Measurements from ENCODE around the gene TMEM120A.
A peak's percentile ranks its signal among the peaks of the same experiment; 100 is the strongest.

TMEM120A gene

DNA sequence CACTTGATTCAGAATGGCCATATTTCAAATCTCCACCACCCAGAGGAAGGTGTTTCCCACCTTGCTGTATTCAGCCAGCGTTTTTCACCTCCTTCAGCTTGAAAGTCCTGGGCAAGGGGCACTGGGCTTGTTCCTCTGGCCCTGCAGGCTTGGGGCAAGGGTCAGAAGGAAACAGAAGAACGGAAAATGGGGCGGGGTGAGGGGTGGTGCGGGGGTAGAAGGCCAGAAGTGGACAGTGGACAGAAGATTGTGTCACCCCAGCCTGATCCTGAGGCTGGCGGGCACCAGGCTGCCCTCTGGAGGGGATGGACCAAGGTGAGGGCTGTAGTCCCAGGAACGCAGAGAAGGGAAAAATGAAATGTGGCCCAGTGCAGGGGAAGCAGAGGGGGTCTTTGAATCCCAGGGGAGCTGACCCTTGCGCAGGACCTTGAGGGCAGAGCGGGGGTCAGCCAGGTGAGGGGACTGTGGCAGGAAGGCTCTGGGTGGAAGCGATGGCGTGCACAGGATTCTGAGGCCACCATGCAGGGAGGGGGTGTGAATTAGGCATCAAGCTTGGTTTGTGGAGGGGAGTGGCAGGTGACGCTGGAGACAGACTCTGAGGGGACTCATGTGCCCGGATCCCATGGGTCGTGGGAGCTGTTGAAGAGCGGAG, 23.0 kb downstream of the TMEM120A start:
- Histone ChIP-seq H4K20me1 (peaks cover 32% of the 10 kb centered on the region; the same call in 1 of the 2 replicates), H3K27ac (no peak overlapping the region), H3K27me3 (no peaks in the 10 kb centered on the region), H3K4me2 (peak overlapping the region; percentile 65), H3K36me3 (peaks cover 40% of the 10 kb centered on the region), H3K4me1 (peaks cover 24% of the 10 kb centered on the region), H3K9ac (no peak overlapping the region), H3K9me3 (no peaks in the 10 kb centered on the region), H3K4me3 (no peak overlapping the region)
- TF ChIP-seq Cebpa-rat (IDR thresholded peaks at IDR 0.05): no peak

DNA sequence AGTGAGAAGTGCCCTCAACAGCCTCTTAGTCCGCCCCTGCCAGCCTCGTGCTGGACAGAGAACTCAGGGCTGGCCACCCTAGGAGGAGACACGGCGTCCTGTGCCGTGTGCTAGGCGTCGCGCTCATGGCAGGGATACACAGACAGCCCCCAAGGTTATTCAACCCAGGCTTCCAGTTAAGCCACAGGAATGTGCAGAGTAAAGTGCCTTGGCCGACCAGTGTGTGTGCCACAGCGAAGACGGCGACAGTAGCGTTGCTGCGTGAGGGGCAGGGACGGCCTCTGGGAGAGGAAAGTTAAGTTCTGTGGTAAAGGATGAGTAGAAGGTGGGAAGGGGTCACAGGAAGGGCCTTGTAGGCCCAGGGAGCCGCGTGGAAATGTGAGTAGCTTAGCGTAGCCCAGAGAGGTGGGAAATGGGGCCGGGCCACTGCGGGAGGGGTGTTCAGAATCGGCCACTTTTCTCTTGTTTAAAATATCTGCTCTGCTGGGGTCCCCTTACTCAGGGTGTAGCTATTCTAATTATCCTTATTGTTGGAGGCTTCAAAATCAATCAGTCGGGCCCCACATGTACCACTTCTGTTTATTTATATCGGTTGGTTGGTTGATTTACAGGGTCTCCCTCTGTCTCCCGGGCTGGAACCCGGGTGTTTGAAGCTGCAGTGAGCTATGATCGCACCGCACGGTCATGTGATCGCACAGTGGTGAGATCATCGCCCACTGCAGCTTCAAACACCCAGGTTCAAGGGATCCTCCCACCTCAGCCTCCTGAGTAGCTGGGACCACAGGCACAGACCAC, 24.5 kb downstream of the TMEM120A start:
- H3K27ac ChIP-seq: no peak overlapping the region
- no peaks in the 10 kb centered on the region for H3K9me3 ChIP-seq

DNA sequence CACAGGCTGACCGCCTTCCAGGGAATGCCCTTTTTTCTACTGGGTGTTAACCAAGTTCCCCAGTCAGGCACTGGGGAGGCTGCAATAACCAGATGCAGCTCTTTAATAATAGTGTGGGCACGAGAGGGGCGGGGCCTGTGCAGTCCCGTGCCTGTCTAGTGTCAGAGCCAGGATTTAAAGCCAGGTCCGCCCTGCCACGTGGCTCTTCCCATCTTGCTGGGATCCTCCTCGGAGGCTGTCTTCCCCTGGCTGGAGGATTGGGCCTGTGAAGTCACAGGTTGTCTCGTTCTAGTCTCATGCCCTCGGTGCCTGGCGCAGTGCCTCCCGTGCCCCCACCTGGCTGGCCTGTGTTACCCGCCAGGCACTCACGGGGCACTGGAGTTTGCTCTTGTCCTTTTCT, 25.2 kb downstream of the TMEM120A start:
- no peak for TF ChIP-seq Cebpa-rat (IDR thresholded peaks at IDR 0.05)
- Histone ChIP-seq H3K9me3 (no peaks in the 10 kb centered on the region), H3K9ac (no peak overlapping the region), H3K4me1 (peaks cover 33% of the 10 kb centered on the region), H3K27me3 (no peaks in the 10 kb centered on the region), H3K27ac (no peak overlapping the region), H4K20me1 (peaks cover 38% of the 10 kb centered on the region; the same call in 1 of the 2 replicates), H3K4me3 (no peak overlapping the region), H3K36me3 (peaks cover 55% of the 10 kb centered on the region), H3K4me2 (no peak overlapping the region)

More for the DNA sequence above, 24.5 kb downstream of the TMEM120A start:
- Histone ChIP-seq H3K4me1 (peaks cover 33% of the 10 kb centered on the region), H3K9ac (no peak overlapping the region), H3K36me3 (peaks cover 53% of the 10 kb centered on the region), H4K20me1 (peaks cover 38% of the 10 kb centered on the region; the same call in 1 of the 2 replicates), H3K4me3 (no peak overlapping the region), H3K27me3 (no peaks in the 10 kb centered on the region), H3K4me2 (no peak overlapping the region)
- no peak for TF ChIP-seq Cebpa-rat (IDR thresholded peaks at IDR 0.05)

DNA sequence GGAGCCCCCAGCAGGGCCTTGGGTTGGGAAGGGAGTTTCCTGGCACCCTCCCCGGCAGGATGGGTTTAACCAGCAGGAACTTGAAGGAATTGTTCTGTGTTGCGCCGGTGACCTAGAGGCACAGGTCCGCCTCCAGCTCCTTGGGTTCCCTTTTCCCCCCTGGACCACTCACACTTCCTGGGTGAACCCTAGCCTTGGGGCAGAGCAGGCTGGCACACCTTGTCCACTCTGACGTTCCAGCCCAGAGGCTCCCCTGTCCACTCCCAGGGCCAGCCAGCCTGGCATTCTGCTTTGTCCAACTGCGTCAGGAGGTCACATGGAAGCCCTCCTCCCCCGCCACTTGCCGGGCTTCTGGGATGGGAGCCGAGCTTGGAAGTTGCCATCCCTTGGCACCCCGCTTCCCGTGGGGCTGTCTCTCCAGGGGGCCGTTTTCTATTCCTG, 25.8 kb downstream of the TMEM120A start:
- Histone ChIP-seq H3K4me1 (peaks cover 33% of the 10 kb centered on the region), H3K36me3 (peaks cover 49% of the 10 kb centered on the region), H3K9me3 (no peaks in the 10 kb centered on the region), H3K4me2 (no peak overlapping the region), H3K4me3 (no peak overlapping the region), H3K27me3 (no peaks in the 10 kb centered on the region), H3K27ac (no peak overlapping the region), H3K9ac (no peak overlapping the region), H4K20me1 (peaks cover 38% of the 10 kb centered on the region; the same call in 1 of the 2 replicates)
- no peak for TF ChIP-seq Cebpa-rat (IDR thresholded peaks at IDR 0.05)

DNA sequence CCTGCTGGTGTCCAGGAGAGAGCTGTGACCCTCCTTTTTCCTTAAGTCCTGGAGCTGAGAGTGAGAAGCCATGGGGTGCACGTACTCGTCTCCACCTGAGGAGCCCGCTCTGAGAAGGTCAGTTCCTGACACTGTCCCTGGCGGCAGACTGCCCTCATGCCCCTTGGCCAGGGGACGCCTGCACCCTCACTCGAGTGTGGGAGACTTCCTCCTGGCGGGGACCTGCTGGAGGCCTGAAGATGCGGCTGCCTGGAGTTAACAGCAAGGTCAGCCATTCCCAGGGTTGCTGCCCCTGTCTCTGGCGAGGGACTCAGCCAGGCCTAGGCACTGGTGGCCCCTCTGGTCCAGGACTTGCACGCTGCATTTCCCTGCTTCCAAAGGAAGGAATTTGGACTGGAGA, 26.4 kb downstream of the TMEM120A start:
- Histone ChIP-seq H3K4me2 (no peak overlapping the region), H3K4me3 (no peak overlapping the region), H4K20me1 (peaks cover 38% of the 10 kb centered on the region; the same call in 1 of the 2 replicates), H3K4me1 (peaks cover 35% of the 10 kb centered on the region), H3K9me3 (no peaks in the 10 kb centered on the region), H3K27ac (no peak overlapping the region), H3K36me3 (peaks cover 43% of the 10 kb centered on the region), H3K9ac (no peak overlapping the region), H3K27me3 (no peaks in the 10 kb centered on the region)
- no peak for TF ChIP-seq Cebpa-rat (IDR thresholded peaks at IDR 0.05)

DNA sequence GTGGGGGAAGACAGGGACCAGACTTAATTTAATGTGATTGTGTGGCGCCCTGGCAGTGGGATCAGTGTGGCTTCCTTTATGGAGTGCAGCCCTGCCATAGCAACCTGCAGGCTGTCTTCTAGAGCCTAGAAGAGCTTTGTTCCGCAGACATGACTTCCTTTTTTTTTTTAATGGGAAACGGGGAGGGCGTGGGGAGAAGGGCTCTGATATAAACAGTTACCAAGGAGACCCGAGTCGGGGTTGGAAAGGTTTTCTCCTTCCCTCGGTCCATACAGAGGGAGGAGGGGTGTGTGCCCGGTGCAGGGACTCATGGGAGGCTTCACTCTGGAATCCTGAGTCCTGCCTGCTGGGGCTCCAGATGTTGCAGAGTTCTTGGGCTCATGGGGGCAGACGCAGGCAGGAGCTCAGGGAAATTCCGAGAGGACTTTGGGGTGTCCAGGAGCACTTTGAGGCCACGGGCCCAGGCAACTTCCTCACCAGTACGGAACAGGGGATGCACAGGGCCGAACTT, 26.9 kb downstream of the TMEM120A start:
- no peak overlapping the region for H3K9ac ChIP-seq
- H3K36me3 ChIP-seq: peaks cover 42% of the 10 kb centered on the region
- H3K4me2 ChIP-seq: peak overlapping the region; percentile 2; the same call in 1 of the 2 replicates
- H3K27me3 ChIP-seq: no peaks in the 10 kb centered on the region
- peaks cover 37% of the 10 kb centered on the region for H3K4me1 ChIP-seq
- H3K9me3 ChIP-seq: no peaks in the 10 kb centered on the region
- H3K27ac ChIP-seq: no peak overlapping the region
- peaks cover 42% of the 10 kb centered on the region for H4K20me1 ChIP-seq
- no peak overlapping the region for H3K4me3 ChIP-seq
- no peak for TF ChIP-seq Cebpa-rat (IDR thresholded peaks at IDR 0.05)

DNA sequence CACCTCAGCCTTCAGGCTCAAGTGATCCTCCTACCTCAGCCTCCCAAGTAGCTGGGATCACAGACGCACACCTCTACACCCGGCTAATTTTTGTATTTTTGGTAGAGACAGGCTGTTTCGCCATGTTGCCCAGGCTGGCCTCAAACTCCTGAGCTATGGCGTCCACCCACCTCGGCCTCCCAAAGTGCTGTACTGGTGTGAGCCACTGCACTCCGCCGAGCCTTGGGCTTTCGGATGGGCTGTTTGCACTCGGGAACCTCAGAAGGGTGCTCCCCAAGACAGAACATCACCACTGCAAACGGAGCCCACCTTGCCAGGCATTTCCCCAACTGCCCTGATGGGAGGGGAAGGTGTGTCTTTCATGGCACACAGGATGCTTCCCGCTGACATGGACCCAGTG, 27.3 kb downstream of the TMEM120A start:
- peaks cover 42% of the 10 kb centered on the region; the same call in 1 of the 2 replicates for H3K36me3 ChIP-seq
- no peaks in the 10 kb centered on the region for H3K9me3 ChIP-seq
- H3K4me1 ChIP-seq: peaks cover 33% of the 10 kb centered on the region
- H3K9ac ChIP-seq: no peak overlapping the region
- H4K20me1 ChIP-seq: peaks cover 44% of the 10 kb centered on the region
- no peak overlapping the region for H3K27ac ChIP-seq
- peak overlapping the region; percentile 2; the same call in 1 of the 2 replicates for H3K4me2 ChIP-seq
- H3K4me3 ChIP-seq: no peak overlapping the region
- H3K27me3 ChIP-seq: no peaks in the 10 kb centered on the region
- TF ChIP-seq Cebpa-rat (IDR thresholded peaks at IDR 0.05): no peak

DNA sequence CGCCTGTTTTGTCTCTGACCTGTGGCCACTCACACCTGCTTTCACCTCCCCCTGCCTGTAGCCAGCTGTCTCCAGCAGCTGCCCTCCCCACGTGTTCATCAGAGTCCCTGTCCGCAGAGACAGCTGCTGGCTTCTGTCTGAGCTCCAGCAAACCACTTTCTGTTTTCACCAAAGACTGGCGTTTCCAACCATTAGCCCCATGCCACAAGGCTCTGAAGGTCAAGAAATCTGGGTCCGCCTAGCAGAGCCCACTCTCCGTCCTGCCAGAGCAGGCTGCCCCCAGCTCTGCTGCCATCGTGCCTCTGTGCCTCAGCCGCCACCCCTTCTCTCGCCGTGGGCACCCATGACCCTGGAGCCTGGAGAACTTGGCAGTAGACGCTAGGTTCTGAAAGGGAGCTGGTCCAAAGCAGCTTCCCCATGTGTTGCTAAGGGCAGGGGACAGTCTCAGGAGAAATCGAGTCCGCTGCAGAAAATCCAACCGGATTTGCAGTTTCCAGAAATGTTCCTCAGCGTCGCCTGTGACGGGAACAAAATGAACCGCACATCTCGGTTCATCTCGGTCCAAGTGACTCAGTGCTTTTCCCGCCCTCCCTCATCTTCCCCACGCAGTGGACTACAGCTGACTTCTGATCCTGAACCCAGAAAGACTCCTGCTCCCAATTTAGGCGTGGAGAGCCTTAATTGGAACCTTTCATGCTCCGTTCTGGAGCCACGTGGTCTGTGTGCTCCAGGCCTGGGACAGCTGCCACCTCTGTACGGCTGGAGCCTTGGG, 28.0 kb downstream of the TMEM120A start:
- Histone ChIP-seq H3K9me3 (no peaks in the 10 kb centered on the region), H3K27me3 (no peaks in the 10 kb centered on the region), H3K36me3 (peaks cover 49% of the 10 kb centered on the region; the same call in 1 of the 2 replicates), H4K20me1 (peaks cover 38% of the 10 kb centered on the region), H3K4me3 (no peak overlapping the region), H3K4me1 (peaks cover 26% of the 10 kb centered on the region; the same call in 1 of the 2 replicates), H3K27ac (no peak overlapping the region), H3K9ac (no peak overlapping the region), H3K4me2 (peak overlapping the region; percentile 9; the same call in 1 of the 2 replicates)
- TF ChIP-seq Cebpa-rat (IDR thresholded peaks at IDR 0.05): no peak

DNA sequence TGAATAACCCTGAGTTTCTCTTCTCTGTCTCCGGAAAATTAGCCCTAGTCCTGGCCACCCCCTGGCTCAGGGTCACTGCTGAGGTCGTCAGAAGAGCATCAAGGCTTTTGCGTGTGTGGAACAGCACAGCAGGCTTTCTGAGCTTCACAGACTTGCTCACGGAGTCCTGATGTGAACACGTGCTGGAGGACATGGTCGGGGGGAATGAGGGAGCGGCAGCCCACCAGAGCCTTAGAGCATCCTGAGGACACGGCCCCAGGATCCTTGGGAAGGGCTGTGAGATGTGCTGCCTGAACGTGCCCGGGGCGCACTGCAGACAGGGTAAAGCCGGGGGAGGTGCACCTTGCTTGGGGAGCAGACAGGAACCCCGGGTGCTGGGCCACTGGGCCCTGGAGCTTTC, 28.8 kb downstream of the TMEM120A start:
- Histone ChIP-seq H3K4me3 (no peak overlapping the region), H4K20me1 (peaks cover 38% of the 10 kb centered on the region), H3K9me3 (no peaks in the 10 kb centered on the region), H3K36me3 (peaks cover 52% of the 10 kb centered on the region), H3K27me3 (no peaks in the 10 kb centered on the region), H3K4me1 (peaks cover 30% of the 10 kb centered on the region), H3K27ac (no peak overlapping the region), H3K9ac (no peak overlapping the region), H3K4me2 (no peak overlapping the region; the same call in 1 of the 2 replicates)
- no peak for TF ChIP-seq Cebpa-rat (IDR thresholded peaks at IDR 0.05)

Measured in BLaER1 (cell line).